Fibroblast of the conjunctiva (primary cell): ENCODE data around the gene KRT8.
"Not testable (repeated sequence)": the region's sequence is repeated elsewhere in the genome, so short reads cannot be mapped to it uniquely, and the experiment has no call there.

ENCODE experiments used
- DNase-seq: peaks from one replicate; pipeline ENCODE4 v3.0.0-alpha.2; 2010; ENCODE audit warnings: low read depth

The KRT8 gene

DNA sequence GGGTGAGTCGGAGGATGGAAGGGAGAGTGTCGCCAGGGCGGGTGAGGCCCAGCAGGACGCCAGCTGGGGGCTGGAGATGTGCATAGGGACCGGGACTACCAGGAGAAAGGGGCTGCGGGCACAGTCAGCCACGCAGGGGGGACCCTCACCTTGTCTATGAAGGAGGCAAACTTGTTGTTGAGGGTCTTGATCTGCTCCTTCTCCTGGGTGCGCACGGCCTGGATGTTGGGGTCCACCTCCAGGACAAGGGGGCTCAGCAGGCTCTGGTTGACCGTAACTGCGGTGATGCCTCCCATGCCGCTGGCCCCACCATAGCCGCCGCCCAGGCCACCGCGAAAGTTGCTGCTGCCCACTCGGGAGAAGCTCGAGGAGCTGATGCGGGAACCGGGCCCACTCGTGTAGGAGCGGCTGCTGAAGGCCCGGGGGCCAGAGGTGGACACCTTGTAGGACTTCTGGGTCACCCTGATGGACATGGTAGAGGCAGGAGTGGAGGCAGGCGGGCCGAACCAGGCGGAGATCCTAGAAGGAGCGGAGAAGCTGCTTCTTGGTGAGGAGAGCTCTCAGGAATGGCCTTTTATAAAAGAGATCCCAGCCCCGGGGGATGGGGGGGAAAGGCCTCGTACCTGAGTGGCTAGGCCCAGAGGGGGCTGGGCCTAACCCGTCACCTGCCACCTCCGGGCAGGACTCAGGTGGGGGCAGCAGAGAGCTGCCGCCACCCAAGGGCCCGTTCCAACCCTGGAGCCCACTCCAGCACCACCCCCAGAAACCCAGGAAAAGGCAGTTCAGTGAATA lies at the start of gene KRT8:
KRT8 (minus strand) TSS at position 568 of the 792 bp plus-strand sequence; CDS start at position 473, 95 bp downstream.
- not testable (repeated sequence) for DNase-seq

DNA sequence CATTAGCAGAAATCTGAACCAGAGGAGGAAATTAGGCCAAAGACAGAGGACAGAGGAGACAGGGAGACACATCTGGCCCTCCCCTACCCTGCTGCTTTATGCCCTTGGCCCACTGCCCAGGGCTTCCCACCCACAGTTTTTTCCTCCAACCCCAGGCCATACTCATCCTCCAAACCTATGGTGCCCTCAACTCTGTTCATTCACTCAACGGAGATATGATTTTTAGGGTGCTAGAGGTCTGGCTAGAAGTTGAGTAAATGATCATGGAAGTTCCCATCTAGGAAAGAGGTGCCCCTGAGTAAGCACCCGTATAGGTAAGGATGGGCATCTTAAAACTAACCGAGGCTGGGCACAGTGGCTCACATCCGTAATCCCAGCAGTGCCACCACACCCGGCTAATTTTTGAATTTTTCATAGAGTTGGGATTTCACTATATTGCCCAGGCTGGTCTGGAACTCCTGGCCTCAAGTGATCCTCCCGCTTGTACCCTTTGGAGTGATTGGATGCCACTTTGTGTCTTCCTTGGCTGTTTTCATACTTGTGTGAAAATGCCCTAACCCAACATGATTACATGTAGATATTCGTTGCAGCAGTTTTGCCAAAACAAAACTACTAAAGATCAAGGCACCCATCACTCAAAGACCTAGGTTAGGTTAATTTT lies 48.4 kb upstream of the KRT8 start:
- no peak for DNase-seq

DNA sequence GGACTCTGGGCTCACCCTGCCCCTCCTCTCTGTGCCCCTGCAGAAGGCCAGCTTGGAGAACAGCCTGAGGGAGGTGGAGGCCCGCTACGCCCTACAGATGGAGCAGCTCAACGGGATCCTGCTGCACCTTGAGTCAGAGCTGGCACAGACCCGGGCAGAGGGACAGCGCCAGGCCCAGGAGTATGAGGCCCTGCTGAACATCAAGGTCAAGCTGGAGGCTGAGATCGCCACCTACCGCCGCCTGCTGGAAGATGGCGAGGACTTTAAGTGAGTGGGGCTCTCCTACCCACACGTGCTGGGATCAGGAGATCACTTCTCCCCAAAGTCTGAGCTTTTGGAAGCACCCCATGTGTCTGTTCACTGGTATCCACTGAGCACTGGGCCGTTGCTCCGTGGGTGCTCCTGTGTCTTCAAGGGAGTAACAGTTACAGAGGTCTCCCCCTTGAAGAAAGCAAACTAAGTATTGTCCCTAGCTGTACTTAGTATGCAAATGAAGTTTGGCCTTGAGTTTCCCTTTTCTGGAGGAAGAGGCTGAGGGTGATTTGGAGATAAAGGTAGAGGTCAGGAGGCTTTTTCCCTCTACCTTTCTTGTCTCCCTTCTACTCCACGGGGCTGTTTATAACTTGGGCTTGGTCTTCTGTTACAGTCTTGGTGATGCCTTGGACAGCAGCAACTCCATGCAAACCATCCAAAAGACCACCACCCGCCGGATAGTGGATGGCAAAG lies 47.4 kb upstream of the KRT8 start:
- no peak for DNase-seq

DNA sequence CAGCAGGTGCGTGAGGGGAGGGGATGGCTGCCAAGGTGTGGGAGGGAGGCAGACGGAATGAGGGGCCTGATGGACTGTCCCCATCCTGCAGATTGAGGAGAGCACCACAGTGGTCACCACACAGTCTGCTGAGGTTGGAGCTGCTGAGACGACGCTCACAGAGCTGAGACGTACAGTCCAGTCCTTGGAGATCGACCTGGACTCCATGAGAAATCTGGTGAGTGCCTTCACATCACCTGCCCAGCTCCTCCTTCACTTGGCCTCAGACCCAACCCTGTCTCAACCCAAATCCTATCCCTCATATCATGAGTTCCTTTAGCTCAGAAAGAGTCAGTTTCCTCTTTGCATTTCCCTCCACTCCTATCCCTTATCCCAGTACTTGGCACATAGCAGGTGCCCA lies 46.8 kb upstream of the KRT8 start:
- DNase-seq: no peak

DNA sequence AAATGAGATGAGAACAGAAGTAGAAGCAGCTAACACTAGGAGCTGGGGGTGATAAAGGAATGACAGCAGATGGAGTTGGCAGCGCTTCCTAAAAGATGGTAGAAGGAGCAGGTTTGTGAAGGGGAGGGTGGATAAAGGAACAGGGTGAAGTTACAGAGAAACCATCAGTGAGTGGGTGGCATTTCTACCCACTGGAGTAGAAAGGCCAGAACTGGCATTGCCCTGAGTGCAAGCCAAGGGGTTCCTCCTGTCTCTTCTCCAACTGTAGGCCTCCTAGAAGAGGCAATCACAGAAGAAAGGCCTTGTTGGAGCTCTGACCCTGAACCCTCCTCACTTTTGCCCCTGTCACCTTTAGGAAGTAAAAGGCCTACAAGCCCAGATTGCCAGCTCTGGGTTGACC lies 46.2 kb upstream of the KRT8 start:
- no peak for DNase-seq

DNA sequence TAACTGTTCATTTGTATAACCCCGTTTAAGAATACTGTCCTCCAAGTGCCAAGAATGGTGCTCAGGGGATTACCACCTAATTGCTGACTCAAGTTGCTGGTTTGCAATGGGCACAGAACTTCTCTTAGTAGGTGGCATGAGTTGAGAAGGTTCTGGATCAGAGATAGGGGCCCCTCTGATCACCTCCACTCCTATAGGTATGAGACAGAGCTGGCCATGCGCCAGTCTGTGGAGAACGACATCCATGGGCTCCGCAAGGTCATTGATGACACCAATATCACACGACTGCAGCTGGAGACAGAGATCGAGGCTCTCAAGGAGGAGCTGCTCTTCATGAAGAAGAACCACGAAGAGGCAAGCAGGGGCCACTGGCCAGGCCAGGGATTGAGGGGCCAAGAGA lies 45.7 kb upstream of the KRT8 start:
- no peak for DNase-seq

DNA sequence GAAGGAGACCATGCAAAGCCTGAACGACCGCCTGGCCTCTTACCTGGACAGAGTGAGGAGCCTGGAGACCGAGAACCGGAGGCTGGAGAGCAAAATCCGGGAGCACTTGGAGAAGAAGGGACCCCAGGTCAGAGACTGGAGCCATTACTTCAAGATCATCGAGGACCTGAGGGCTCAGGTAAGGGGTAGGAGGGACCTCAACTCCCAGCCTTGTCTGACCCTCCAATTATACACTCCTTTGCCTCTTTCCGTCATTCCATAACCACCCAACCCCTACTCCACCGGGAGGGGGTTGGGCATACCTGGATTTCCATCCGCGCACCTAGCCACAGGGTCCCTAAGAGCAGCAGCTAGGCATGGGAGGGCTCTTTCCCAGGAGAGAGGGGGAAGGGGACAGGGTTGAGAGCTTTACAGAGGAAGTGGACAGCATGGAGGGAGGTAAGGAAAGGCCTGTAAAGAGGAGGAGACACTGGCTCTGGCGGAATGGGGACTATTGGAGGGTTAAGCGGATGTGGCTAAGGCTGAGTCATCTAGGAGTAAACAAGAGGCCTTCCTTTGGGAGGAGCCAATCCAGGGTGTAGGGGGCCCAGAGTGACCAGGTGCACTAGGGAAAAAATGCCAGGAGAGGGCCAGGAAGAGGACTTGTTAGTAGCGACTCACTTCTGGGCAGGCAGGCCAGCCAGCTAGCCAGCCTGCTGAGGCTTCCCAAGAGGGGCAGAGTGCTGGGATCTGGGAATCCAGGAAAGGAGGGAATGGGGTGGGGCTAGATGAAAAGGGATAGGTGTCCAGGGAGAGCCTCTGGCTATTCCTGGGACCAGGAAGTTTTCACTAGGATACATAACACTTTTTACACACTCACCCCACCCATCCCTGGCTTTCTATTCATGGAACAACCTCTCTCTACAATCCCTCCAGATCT lies 44.8 kb upstream of the KRT8 start:
- DNase-seq: no peak

DNA sequence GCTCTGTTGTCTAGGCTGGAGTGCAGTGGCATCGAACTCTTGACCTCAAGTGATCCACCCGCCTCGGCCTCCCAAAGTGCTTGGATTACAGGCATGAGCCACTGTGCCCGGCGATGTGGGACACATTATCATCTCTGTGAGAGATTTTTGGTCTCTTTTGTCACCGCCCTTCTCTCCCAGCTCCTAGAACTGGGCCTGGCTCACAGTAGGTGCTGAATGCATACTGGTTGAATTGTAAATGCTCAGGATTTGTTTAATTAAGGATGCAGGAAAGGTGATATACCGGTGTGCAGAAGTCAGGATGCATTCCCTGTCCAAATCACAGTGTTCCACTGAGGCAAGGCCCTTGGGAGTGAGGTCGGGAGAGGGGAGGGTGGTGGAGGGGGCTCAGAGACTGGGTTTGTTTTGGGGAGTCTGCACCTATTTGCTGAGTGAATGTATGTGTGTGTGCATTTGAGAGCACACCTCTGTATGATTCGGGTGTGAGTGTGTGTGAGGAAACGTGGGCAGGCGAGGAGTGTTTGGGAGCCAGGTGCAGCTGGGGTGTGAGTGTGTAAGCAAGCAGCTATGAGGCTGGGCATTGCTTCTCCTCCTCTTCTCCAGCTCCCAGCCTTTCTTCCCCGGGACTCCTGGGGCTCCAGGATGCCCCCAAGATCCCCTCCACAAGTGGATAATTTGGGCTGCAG lies 43.0 kb upstream of the KRT8 start:
- no peak for DNase-seq

DNA sequence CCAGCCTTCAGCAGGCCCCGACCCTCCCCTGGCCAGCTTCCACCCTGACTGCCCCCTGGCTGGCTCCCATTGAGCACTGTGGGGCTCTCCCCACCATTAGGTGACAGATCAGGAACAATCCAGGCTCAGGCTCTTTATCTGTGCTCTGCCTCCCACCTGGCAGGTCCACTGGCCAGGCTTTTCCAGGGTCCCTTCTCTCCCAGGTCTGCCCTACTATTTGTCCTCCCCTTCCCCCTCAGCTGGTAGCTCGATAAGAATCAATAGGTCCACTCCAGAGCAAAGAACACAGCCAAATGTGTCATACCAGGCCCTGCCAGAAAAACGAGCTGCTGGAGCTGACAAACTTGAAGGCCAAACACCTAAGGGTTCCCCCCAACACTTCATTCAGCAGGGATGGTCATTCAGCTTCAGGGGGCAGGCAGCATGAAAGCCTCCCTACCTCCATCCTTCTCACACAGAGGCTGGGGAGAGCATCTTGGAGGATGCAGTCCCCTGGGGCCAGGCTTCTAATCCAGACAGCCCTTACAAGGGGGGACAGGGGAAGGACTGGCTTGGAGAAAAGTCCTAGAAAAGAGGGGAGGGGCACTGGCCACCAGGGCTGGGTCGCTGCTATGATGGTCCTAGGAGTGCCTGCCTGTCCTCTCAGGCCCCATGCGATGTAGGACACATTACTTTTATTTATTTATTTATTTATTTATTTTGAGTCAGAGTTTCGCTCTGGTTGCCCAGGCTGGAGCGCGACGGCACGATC lies 42.1 kb upstream of the KRT8 start:
- DNase-seq: no peak

DNA sequence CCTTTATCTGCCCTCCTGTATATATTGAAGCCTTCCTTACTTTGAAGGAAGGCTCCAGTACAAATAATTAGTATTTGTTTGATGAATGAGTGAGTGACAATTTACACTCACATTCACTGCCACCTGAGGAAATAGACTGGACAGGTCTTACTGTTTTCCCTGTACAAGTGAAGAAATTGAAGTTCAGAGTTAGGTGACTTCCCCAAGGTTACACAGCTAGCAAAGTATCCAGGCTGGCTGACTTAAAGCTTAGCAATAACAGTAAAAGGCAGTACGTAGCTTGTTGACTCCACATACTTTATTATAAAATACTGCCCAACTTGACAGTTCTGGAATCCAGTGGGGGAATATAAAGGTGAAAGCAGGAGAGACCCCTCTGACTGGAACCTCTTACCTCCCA lies 41.5 kb upstream of the KRT8 start:
- DNase-seq: no peak

DNA sequence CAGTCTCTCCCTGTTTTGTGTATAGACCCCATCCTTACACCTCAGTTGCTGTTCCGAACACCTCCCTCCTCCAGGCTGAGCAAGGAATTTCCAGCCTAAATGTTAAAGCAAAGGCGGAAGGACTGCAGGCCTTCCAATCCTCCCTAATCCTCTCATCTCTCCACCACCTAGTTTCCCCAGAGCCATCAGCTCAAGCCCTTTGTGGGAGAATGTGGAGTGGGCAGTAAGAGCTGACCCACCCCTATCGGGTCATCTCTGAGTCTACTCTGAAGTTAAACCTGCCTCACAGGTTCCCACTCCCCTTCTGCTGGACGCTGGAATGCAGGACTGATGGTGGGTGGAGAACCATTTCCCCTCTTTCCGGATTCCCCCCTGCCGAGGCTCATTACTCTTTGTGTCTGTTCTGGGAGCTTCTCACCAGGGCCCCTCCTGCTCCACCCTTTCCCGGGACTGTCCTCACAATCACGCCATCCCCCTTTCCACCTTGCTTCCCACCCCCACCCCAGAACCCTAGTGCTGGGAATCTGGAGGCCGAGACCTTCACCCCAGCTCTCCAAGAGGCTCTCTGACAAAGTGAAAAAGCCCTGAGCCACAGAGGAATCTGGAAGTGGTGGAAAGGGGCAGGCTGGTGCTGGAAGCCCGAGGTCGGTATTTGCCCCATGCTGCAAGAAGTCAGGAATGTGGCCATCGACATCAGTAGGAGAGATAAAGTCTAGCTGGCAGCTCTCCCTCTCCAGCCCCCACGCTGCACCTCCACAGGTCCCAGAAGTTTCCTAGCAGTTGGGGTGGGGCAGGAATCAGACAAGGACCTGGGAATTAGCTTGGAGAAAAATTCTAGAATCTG lies 40.7 kb upstream of the KRT8 start:
- no peak for DNase-seq

DNA sequence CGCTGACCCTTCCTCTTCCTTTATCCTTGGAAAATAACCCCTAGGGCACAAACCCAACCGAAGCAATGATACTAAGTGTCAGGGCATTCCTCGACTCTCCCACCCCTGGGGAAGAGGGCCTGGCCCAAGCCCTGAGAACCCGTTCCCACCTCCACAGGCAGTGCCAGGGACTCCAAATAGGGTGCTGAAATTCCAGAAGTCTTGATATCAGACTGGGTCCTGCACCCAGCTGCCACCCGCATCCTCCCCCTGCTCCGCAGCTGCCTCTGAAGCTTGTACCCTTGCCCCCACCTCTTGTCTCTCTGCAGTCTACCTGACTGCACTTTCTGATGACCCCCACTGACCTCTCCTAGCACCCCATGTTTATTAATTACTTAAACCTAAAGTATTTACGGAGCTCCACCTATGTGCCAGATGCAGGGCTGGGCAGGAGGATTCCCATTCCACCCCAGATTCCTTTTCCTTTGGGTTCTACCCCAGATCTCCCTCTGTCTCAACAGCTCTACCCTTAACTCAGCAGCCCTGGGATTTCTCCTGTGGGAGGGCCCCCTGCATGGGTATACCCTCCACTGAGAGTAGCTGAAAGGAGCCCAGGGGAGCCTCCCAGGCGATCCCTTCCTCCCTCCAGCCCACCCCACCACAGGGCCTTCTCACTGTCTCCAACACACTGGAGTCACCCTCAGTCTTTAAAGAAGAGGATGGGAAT lies 40.0 kb upstream of the KRT8 start:
- no peak for DNase-seq

DNA sequence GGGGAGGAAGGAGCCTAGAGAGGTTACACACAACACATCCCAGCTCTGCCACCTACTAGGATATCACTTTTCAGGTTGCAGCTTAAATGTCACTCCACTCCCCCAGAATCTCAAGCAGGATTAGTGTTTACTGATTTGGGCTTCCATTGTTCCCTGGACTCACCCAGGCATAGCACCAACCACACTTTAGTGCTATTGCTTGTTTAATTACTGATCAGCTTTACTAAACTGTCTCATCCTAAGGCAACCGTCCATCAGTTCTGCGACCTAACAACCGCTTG lies 38.0 kb upstream of the KRT8 start:
- DNase-seq: no peak

DNA sequence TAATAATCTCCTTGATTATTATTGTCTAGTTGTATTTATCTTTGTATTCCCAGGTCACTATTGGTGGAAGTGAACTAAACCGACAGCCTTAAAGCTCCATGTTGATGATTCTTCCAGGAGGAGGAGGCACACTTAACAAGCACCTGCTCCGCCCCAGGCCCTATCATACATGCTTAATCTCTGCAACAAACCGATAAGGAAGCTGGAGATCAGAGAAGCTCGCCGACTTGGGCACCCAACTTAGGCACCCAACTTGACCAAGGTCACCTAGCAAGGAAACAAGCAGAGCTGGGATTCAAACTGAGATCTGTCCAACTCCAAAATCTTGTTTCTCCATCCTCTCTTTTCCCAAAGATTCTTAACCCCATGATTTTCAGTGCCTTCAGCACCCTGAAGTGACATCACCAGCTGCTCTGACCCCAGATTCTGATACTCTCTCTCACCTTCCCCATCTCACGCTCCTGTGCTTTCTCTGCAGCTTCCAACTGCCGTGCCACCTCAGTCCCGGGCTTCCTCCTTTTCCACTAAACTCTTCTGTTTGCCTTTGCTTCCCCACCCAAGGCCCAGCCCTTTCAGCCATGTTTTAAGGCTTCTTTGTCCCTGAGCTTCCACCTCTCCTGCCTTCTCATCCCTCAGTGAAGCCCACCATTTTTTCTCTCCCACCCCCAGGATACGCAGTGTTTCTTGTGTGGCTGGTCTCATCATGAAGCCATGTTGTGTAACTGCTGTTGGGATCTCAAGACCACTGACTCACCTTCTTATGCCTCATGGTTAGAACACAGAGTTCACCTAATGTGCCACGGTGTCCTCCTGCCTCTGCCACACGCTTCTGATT lies 37.4 kb upstream of the KRT8 start:
- DNase-seq: no peak

DNA sequence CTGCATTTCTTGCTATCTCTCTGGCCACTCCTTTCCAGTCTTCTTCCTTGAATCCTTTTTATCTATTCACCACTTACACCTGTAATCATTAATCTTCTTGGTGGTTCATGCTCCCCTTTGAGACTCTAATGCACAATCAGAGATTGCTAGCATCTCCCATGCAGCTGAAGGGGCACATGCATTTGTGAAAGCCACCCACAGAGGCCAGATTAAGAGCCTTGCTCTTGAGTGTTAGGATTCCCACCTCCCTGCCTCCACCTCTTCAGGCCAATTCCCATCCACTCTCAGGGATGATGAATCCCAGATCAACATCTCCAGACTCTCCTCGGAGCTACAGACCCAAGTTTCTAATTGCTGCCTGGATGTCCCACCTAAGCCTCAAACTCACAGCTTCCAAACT lies 24.7 kb upstream of the KRT8 start:
- DNase-seq: no peak

DNA sequence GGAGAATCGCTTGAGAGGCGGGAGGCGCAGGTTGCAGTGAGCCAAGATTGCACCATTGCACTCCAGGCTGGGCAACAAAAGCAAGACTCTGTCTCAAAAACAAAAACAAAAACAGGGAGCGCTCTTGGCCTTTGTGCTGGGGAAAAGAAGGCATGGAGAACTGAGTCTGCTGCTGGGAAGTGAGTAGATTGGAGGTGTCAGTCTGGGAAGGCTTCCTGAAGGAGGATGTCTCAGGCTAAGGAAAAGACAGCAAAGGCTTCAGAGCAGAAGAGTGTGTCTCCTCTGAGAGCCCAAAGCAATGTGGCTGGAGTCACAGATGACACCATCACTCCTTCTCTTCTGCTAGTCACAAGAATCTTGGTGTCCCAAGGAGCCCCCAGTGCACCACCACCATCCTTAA lies 23.1 kb upstream of the KRT8 start:
- DNase-seq: no peak

DNA sequence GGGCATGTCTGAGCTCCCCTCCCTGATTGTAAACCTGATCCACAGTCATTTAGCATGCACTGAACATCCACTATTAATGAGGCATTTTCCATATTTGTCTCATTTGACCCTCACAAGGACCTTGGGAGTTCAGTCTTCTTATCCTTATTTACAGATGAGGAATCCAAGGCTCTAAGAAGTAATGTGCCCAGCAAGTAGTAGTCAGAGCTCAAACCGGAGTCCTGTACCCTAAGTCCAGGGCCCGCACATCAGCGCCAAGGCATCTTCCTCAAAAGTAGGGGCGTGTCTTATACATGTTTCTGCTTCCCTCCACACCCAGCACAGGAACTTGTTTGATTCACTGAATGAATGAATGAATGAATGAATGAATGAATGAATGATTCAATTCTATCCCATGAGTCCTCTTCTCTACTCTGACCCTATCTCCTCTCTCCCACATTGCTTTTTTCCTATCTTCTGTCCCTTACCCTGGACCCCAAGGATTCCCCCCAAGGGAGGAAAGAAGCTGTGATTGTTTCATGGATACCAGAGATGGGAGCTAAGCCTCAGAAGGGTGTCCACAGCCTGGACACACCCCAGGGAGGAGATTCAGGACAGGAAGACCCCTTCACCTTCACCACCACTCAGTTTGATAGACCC lies 21.8 kb upstream of the KRT8 start:
- no peak for DNase-seq
